GM18867 (cell line): ENCODE results near the gene EDN1.

ENCODE experiments used
- ATAC-seq: cut with Tn5 transposase; IDR thresholded peaks from one replicate; pipeline ENCODE4 v1.9.1; 2021; ENCODE audit warnings: mild to moderate bottlenecking, moderate library complexity; ENCODE audit not compliant: unreplicated experiment

EDN1 gene

DNA sequence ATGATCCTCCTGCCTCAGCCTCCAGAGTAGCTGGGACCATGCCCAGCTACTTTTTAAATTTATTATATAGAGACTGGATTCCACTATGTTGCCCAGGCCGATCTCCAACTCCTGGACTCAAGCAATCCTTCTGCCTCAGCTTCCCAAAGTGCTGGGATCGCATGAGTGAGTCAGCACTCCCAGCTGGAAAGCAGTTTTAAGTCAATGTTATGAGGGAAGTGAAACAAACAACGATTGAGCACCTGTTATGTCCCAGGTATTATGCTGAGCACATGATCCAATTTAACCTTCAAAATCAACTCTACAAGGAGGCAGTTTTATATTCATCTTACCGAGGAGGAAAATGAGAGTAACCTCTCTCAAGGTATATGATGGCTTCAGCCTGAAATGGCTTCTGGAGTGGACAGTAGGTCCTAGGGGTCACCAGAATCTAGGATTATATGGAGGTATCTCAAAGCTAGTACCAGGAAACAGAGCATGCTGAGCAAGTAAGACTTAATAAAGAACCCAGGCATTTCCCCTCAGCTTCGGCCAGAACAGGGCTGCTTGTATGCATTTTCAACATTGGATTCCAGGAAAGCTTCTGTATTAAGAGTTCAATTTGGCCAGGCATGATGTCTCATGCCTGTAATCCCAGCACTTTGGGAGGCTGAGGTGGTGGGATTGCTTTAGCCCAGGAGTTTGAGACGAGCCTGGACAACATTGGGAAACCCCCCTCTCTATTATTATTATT lies 55.0 kb downstream of the EDN1 start:
- ATAC-seq, result no peak

- ATAC-seq, result no peak
Measured at GRCh38 chr6:12345694-12346058, 55.5 kb downstream of the EDN1 start.
